SW 1271 (cell line): ENCODE measurements around the gene TNS3.
A peak's percentile ranks its signal among the peaks of the same experiment; 100 is the strongest.
"Not testable (repeated sequence)": the region's sequence is repeated elsewhere in the genome, so short reads cannot be mapped to it uniquely, and the experiment has no call there.

Experiments
- DNase-seq, 2 experiments: peaks; one replicate each; lab custom pipeline; 2025; lab: John Stamatoyannopoulos, UW

Gene TNS3

GRCh38 chr7:47449810-47450590 is 131.9 kb downstream of the TNS3 start:
- DNase-seq, result no peak

GRCh38 chr7:47448971-47449370 is 132.9 kb downstream of the TNS3 start:
- no peak for DNase-seq

GRCh38 chr7:47447621-47448349 is 134.1 kb downstream of the TNS3 start:
- no peak for DNase-seq

- no peak for DNase-seq
Measured at GRCh38 chr7:47446871-47447466, 134.9 kb downstream of the TNS3 start.

- DNase-seq, result no peak
Measured at GRCh38 chr7:47444376-47445098, 137.4 kb downstream of the TNS3 start.

- no peak for DNase-seq
Measured at GRCh38 chr7:47443049-47443448, 138.9 kb downstream of the TNS3 start.

- DNase-seq, result no peak
Measured at GRCh38 chr7:47442605-47442865, 139.4 kb downstream of the TNS3 start.

GRCh38 chr7:47441796-47442604 is 139.9 kb downstream of the TNS3 start:
- DNase-seq, result no peak

GRCh38 chr7:47441048-47441447 is 140.9 kb downstream of the TNS3 start:
- DNase-seq, result not testable (repeated sequence)

GRCh38 chr7:47440320-47440719 is 141.6 kb downstream of the TNS3 start:
- DNase-seq, result no peak

GRCh38 chr7:47439181-47439667 is 142.7 kb downstream of the TNS3 start:
- DNase-seq, result no peak

GRCh38 chr7:47438411-47439029 is 143.4 kb downstream of the TNS3 start:
- DNase-seq, result no peak

- DNase-seq, result peak in 1 of 2 experiments; percentile 45
Measured at GRCh38 chr7:47435889-47436312, 146.0 kb downstream of the TNS3 start.

- no peak for DNase-seq
Measured at GRCh38 chr7:47433564-47433895, 148.4 kb downstream of the TNS3 start.

GRCh38 chr7:47432671-47433563 is 149.0 kb downstream of the TNS3 start:
- no peak for DNase-seq

GRCh38 chr7:47430422-47430821 is 151.5 kb downstream of the TNS3 start:
- DNase-seq, result no peak

GRCh38 chr7:47428768-47429472 is 153.0 kb downstream of the TNS3 start:
- no peak for DNase-seq

GRCh38 chr7:47428052-47428767 is 153.7 kb downstream of the TNS3 start:
- DNase-seq, result no peak
